Measurements from ENCODE around the gene OSBPL8. TPM values are rescaled to one million over a fixed set of nuclear protein-coding genes. Genes with fewer than 3 reads are reported as not detected.
"Not testable (repeated sequence)": the region's sequence is repeated elsewhere in the genome, so short reads cannot be mapped to it uniquely, and the experiment has no call there.

OSBPL8 gene
- total RNA-seq, 2 experiments from 2014 or later, result 25.0 to 61.3 TPM

- Histone ChIP-seq H4K20me1 (ENCODE audit: insufficient read depth, low read length) (no peaks in the 10 kb centered on the region), H3K4me3 (ENCODE audit: low read depth, low read length, poor library complexity, severe bottlenecking) (no peak overlapping the region), H3K9me3 (ENCODE audit: low read length) (peaks cover 7% of the 10 kb centered on the region; the same call in 1 of the 2 replicates), H3K9me2 (ENCODE audit: insufficient read depth, low read length) (no peaks in the 10 kb centered on the region), H3K79me2 (ENCODE audit: insufficient read depth, low read depth, low read length) (peaks cover 10% of the 10 kb centered on the region; the same call in 1 of the 2 replicates), H3K27ac (ENCODE audit: low read depth, low read length, poor library complexity, severe bottlenecking) (no peak overlapping the region), H2AFZ (ENCODE audit: low read length) (no peak overlapping the region), H3K4me1 (ENCODE audit: insufficient read depth, low read length, poor library complexity, severe bottlenecking) (no peaks in the 10 kb centered on the region), H3K36me3 (ENCODE audit: insufficient read depth, low read length) (peaks cover 28% of the 10 kb centered on the region), H3K4me2 (ENCODE audit: low read length) (no peak overlapping the region)
- POLR2A ChIA-PET, result interaction anchor here (0.6 to 2.1 kb wide), 5 partner anchors 15 to 1242 kb away, joined by 3 to 4 read pairs (median 4); no protein-coding TSS in a partner anchor
- no TSS peak for BruUV-seq (replicated peaks)
- no peak for DNase-seq (ENCODE audit: low spot score)
- CTCF ChIA-PET (ENCODE audit: unreplicated experiment), result no interaction called here
- TF ChIP-seq CTCF (conservative IDR thresholded peaks at IDR 0.05; ENCODE audit: low read length) (no peak), EZH2phosphoT487 (IDR thresholded peaks at IDR 0.05; ENCODE audit: borderline replicate concordance, low read depth, low read length) (no peak)
- intact Hi-C loops (cut with micrococcal nuclease; ENCODE audit: unreplicated experiment), result no loop called here
Measured at GRCh38 chr12:76504606-76505005, 55.0 kb downstream of the OSBPL8 start.

- BruUV-seq (replicated peaks), result no TSS peak
- H3K79me2 ChIP-seq (ENCODE audit: insufficient read depth, low read depth, low read length), result peaks cover 4% of the 10 kb centered on the region; the same call in 1 of the 2 replicates
- no peaks in the 10 kb centered on the region for H4K20me1 ChIP-seq (ENCODE audit: insufficient read depth, low read length)
- ChIA-PET CTCF (ENCODE audit: unreplicated experiment) (no interaction called here), POLR2A (interaction anchor here (0.8 to 2.1 kb wide), 2 partner anchors 14 to 17 kb away, joined by 4 read pairs; no protein-coding TSS in a partner anchor)
- H3K4me2 ChIP-seq (ENCODE audit: low read length), result no peak overlapping the region
- no peaks in the 10 kb centered on the region for H3K4me1 ChIP-seq (ENCODE audit: insufficient read depth, low read length, poor library complexity, severe bottlenecking)
- H3K4me3 ChIP-seq (ENCODE audit: low read depth, low read length, poor library complexity, severe bottlenecking), result no peak overlapping the region
- peaks cover 4% of the 10 kb centered on the region; the same call in 1 of the 2 replicates for H3K9me3 ChIP-seq (ENCODE audit: low read length)
- no peak overlapping the region for H2AFZ ChIP-seq (ENCODE audit: low read length)
- H3K27ac ChIP-seq (ENCODE audit: low read depth, low read length, poor library complexity, severe bottlenecking), result no peak overlapping the region
- peaks cover 22% of the 10 kb centered on the region for H3K36me3 ChIP-seq (ENCODE audit: insufficient read depth, low read length)
- no peaks in the 10 kb centered on the region for H3K9me2 ChIP-seq (ENCODE audit: insufficient read depth, low read length)
- intact Hi-C loops (cut with micrococcal nuclease; ENCODE audit: unreplicated experiment), result no loop called here
- TF ChIP-seq CTCF (conservative IDR thresholded peaks at IDR 0.05; ENCODE audit: low read length), result no peak
- no peak for TF ChIP-seq EZH2phosphoT487 (IDR thresholded peaks at IDR 0.05; ENCODE audit: borderline replicate concordance, low read depth, low read length)
- no peak for DNase-seq (ENCODE audit: low spot score)
Measured at GRCh38 chr12:76503957-76504356, 55.6 kb downstream of the OSBPL8 start.

GRCh38 chr12:76501390-76501789 lies 58.2 kb downstream of the OSBPL8 start:
- no peaks in the 10 kb centered on the region for H3K79me2 ChIP-seq (ENCODE audit: insufficient read depth, low read depth, low read length)

GRCh38 chr12:76499136-76499535 lies 60.4 kb downstream of the OSBPL8 start:
- H3K4me2 ChIP-seq (ENCODE audit: low read length); H3K9me2 ChIP-seq (ENCODE audit: insufficient read depth, low read length); H3K4me3 ChIP-seq (ENCODE audit: low read depth, low read length, poor library complexity, severe bottlenecking); H3K27ac ChIP-seq (ENCODE audit: low read depth, low read length, poor library complexity, severe bottlenecking); DNase-seq (ENCODE audit: low spot score); H2AFZ ChIP-seq (ENCODE audit: low read length); H3K9me3 ChIP-seq (ENCODE audit: low read length); H4K20me1 ChIP-seq (ENCODE audit: insufficient read depth, low read length); intact Hi-C loops (cut with micrococcal nuclease; ENCODE audit: unreplicated experiment); H3K4me1 ChIP-seq (ENCODE audit: insufficient read depth, low read length, poor library complexity, severe bottlenecking); CTCF ChIA-PET (ENCODE audit: unreplicated experiment); H3K79me2 ChIP-seq (ENCODE audit: insufficient read depth, low read depth, low read length); H3K36me3 ChIP-seq (ENCODE audit: insufficient read depth, low read length); BruUV-seq (replicated peaks): not testable (repeated sequence)
- POLR2A ChIA-PET, result interaction anchor here (0.6 to 1.0 kb wide), 2 partner anchors 9 to 25 kb away, joined by 3 to 4 read pairs; no protein-coding TSS in a partner anchor

More at GRCh38 chr12:76501390-76501789, 58.2 kb downstream of the OSBPL8 start:
- ChIA-PET CTCF (ENCODE audit: unreplicated experiment) (no interaction called here), POLR2A (no interaction called here)
- Histone ChIP-seq H4K20me1 (ENCODE audit: insufficient read depth, low read length) (no peaks in the 10 kb centered on the region), H3K27ac (ENCODE audit: low read depth, low read length, poor library complexity, severe bottlenecking) (no peak overlapping the region), H3K36me3 (ENCODE audit: insufficient read depth, low read length) (peaks cover 15% of the 10 kb centered on the region), H3K4me3 (ENCODE audit: low read depth, low read length, poor library complexity, severe bottlenecking) (no peak overlapping the region), H2AFZ (ENCODE audit: low read length) (no peak overlapping the region), H3K4me1 (ENCODE audit: insufficient read depth, low read length, poor library complexity, severe bottlenecking) (no peaks in the 10 kb centered on the region), H3K9me3 (ENCODE audit: low read length) (no peaks in the 10 kb centered on the region), H3K9me2 (ENCODE audit: insufficient read depth, low read length) (no peaks in the 10 kb centered on the region), H3K4me2 (ENCODE audit: low read length) (no peak overlapping the region)
- intact Hi-C loops (cut with micrococcal nuclease; ENCODE audit: unreplicated experiment), result no loop called here
- TF ChIP-seq EZH2phosphoT487 (IDR thresholded peaks at IDR 0.05; ENCODE audit: borderline replicate concordance, low read depth, low read length) (no peak), CTCF (conservative IDR thresholded peaks at IDR 0.05; ENCODE audit: low read length) (no peak)
- no peak for DNase-seq (ENCODE audit: low spot score)
- no TSS peak for BruUV-seq (replicated peaks)
